Peyer's patch (tissue), 4 donors: Measurements from ENCODE around the gene RASGRF2.

ENCODE experiments used
- POLR2A ChIP-seq, 2 donors: fragments of 450-650 bp; IDR thresholded peaks; one replicate each; pipeline ENCODE4 v1.5.1; 2017; ENCODE audit warnings: antibody characterized with exemption in 2 of 2, mild to moderate bottlenecking in 2 of 2, moderate library complexity in 2 of 2
- TF ChIP-seq, protein P1 (sequence below), 6 experiments: fragments of 450-650 bp in 4 of 6; fragments of 200-600 bp in 2 of 6; sonication (generic) in 1 of 6; IDR thresholded peaks; one replicate each; pipeline ENCODE4 v1.5.1; 2017 to 2019; ENCODE audit warnings: antibody characterized with exemption in 6 of 6, mild to moderate bottlenecking in 3 of 6, moderate library complexity in 1 of 6

DNA sequence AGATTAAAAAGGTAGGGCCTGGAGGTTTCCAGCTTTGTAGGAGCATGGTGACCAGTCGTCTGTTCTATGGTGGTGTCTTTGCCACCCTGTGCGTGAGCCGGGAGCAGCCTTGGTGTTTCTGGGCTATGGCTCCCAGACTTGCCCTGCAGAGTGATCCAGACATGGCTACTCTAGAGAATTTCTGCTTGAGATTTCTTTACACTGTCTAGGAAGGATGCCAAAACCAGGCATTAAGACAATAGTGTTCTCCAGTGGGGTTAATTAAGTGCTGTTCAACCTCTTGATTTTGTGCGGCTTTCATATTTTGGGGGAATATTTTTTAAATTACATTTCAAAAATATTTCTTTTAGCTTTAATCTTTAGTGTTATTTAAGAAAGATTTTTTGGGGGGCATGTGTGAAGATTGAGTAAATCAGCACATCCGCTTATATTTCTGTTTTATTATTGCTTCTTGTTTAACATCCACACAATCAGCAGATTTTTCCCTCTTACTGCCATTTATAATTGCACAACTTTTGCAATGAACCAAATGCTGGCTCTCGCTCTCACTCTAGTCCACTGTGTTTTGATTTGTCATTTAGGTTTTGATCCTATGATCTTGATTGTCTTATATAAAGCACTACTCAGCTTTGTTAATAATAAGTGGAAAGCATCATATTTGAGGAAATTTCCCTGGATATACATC, 110.5 kb downstream of the RASGRF2 start:
- TF ChIP-seq, protein P1, sequence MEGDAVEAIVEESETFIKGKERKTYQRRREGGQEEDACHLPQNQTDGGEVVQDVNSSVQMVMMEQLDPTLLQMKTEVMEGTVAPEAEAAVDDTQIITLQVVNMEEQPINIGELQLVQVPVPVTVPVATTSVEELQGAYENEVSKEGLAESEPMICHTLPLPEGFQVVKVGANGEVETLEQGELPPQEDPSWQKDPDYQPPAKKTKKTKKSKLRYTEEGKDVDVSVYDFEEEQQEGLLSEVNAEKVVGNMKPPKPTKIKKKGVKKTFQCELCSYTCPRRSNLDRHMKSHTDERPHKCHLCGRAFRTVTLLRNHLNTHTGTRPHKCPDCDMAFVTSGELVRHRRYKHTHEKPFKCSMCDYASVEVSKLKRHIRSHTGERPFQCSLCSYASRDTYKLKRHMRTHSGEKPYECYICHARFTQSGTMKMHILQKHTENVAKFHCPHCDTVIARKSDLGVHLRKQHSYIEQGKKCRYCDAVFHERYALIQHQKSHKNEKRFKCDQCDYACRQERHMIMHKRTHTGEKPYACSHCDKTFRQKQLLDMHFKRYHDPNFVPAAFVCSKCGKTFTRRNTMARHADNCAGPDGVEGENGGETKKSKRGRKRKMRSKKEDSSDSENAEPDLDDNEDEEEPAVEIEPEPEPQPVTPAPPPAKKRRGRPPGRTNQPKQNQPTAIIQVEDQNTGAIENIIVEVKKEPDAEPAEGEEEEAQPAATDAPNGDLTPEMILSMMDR (IDR thresholded peaks at IDR 0.05): no peak
- TF ChIP-seq POLR2A (IDR thresholded peaks at IDR 0.05): no peak
